K562 (cell line): Measurements from ENCODE around the gene HSDL1. TPM values are rescaled to one million over a fixed set of nuclear protein-coding genes. Genes with fewer than 3 reads are reported as not detected.

ENCODE experiments used
- CBX1 ChIP-seq: sonication (generic); IDR thresholded peaks from 2 replicates; pipeline ENCODE4 v1.6.1; 2016; ENCODE audit warnings: antibody characterized with exemption, low read depth, mild to moderate bottlenecking
- ELF4 ChIP-seq: fragments of 450-650 bp; formaldehyde crosslinking; IDR thresholded peaks from 2 replicates; pipeline ENCODE4 v1.4.0; 2022; ENCODE audit warnings: missing genetic modification characterization
- ELK3 ChIP-seq: fragments of 450-650 bp; formaldehyde crosslinking; IDR thresholded peaks from 2 replicates; pipeline ENCODE4 v1.4.0; 2020; ENCODE audit warnings: mild to moderate bottlenecking
- GTF2B ChIP-seq: IDR thresholded peaks from 2 replicates; pipeline ENCODE4 v1.6.1; 2011; ENCODE audit not compliant: insufficient read length; ENCODE audit errors: extremely low read depth
- HDAC1 ChIP-seq, 2 experiments: fragments of 450-650 bp; IDR thresholded peaks; 2 replicates each; pipeline ENCODE4 v1.6.1; 2016 to 2017; ENCODE audit warnings: inconsistent platforms in 1 of 2, mild to moderate bottlenecking in 1 of 2, moderate library complexity in 1 of 2
- HNRNPUL1 ChIP-seq: fragments of 200-400 bp; formaldehyde crosslinking; IDR thresholded peaks from 2 replicates; pipeline ENCODE4 v1.6.1; 2017; ENCODE audit warnings: low read length
- ILF3 ChIP-seq: fragments of 450-650 bp; IDR thresholded peaks from 2 replicates; pipeline ENCODE4 v1.6.1; 2018; ENCODE audit warnings: antibody characterized with exemption, mild to moderate bottlenecking, moderate library complexity, borderline replicate concordance
- MYC ChIP-seq, 2 experiments: fragments of 250-450 bp in 1 of 2; sonication (Bioruptor Pico) in 1 of 2; IDR thresholded peaks; 2 replicates each; pipeline versions ENCODE4 v1.5.1 to v1.6.1; 2012 to 2021; ENCODE audit warnings: low read depth in 2 of 2, borderline replicate concordance in 1 of 2, improper control_type of control experiment in 1 of 2, low read length in 1 of 2, mild to moderate bottlenecking in 1 of 2, moderate library complexity in 1 of 2
- PRDM10 ChIP-seq: fragments of 450-650 bp; IDR thresholded peaks from 2 replicates; pipeline ENCODE4 v1.6.1; 2018; ENCODE audit not compliant: partially characterized antibody
- PRMT5 ChIP-seq: sonication (generic); formaldehyde crosslinking; IDR thresholded peaks from 2 replicates; pipeline ENCODE4 v1.5.0; 2020; ENCODE audit warnings: missing genetic modification reagents
- RBM34 ChIP-seq: fragments of 200-400 bp; formaldehyde crosslinking; IDR thresholded peaks from 2 replicates; pipeline ENCODE4 v1.6.1; 2018; ENCODE audit warnings: low read length, borderline replicate concordance; ENCODE audit not compliant: insufficient read depth
- RNF219 ChIP-seq: fragments of 250-450 bp; sonication (Bioruptor Pico); IDR thresholded peaks from 2 replicates; pipeline ENCODE4 v1.5.0; 2022; ENCODE audit warnings: mild to moderate bottlenecking
- SETDB1 ChIP-seq: IDR thresholded peaks from one replicate; pipeline ENCODE4 v1.6.1; 2012; ENCODE audit warnings: low read length, control low read depth, inconsistent platforms
- SIN3A ChIP-seq, 2 experiments: fragments of 150-350 bp in 1 of 2; IDR thresholded peaks; 2 replicates each; pipeline ENCODE4 v1.6.1; 2011 to 2016; ENCODE audit warnings: borderline replicate concordance in 2 of 2, low read depth in 2 of 2, low read length in 2 of 2, mild to moderate bottlenecking in 2 of 2, moderate library complexity in 2 of 2; ENCODE audit not compliant: control insufficient read depth in 1 of 2
- SOX6 ChIP-seq: fragments of 450-650 bp; IDR thresholded peaks from 2 replicates; pipeline ENCODE4 v1.6.1; 2014; ENCODE audit warnings: mild to moderate bottlenecking
- STAT5A ChIP-seq: IDR thresholded peaks from 2 replicates; pipeline ENCODE4 v1.6.1; 2012; ENCODE audit warnings: low read length, inconsistent platforms, borderline replicate concordance
- TRIM25 ChIP-seq: fragments of 450-650 bp; IDR thresholded peaks from 2 replicates; pipeline ENCODE4 v1.7.0; 2016; ENCODE audit warnings: borderline replicate concordance
- ZNF263 ChIP-seq: sonication (generic); formaldehyde crosslinking; IDR thresholded peaks from 2 replicates; pipeline ENCODE4 v1.8.0; 2022; ENCODE audit warnings: mild to moderate bottlenecking, missing genetic modification reagents, borderline replicate concordance
- polyA plus RNA-seq, 8 experiments: library from polyadenylated mRNA; depleted of rRNA in 4 of 8; stranded (reverse) in 5 of 8; unstranded in 3 of 8; fragments of >200 nt; fragmentation: Nextera tagmentation in 2 of 8; fragmentation: Illumina TruSeq in 1 of 8; extraction: Ambion mirVana in 2 of 8; extraction: Trizol in 1 of 8; gene quantifications; 2 replicates each; pipeline versions ENCODE4 v1.2.1 to v1.2.3, GENCODE V29; 2011 to 2014; ENCODE audit warnings: inconsistent platforms in 1 of 8, missing spikeins in 1 of 8
- total RNA-seq, 7 experiments: library from RNA; depleted of rRNA in 6 of 7; stranded (reverse); fragments of >200 nt in 6 of 7; fragmentation: Illumina TruSeq in 2 of 7; extraction: Trizol in 2 of 7; gene quantifications; 2 replicates each; pipeline versions ENCODE4 v1.2.1 to v1.2.3, GENCODE V29; 2011 to 2021; ENCODE audit warnings: low replicate concordance in 1 of 7

Gene HSDL1
- total and polyA plus RNA-seq, 9 of the 15 experiments (the other 6 are each of a cell fraction or from before 2014, with no cell fraction given), result 14.8 to 41.2 (median 27.7) TPM

GRCh38 chr16:84139628-84140258 is 5.2 kb downstream of the HSDL1 start (continued):
- TF ChIP-seq RBM34 (no peak), HNRNPUL1 (no peak), RNF219 (CRISPR knock-in tag) (no peak), SIN3A (IDR thresholded peaks at IDR 0.05; ENCODE audit: borderline replicate concordance in 2 of 2, control insufficient read depth in 1 of 2, low read depth in 2 of 2, low read length in 2 of 2) (no peak), GTF2B (no peak), SETDB1 (no peak), ELF4 (CRISPR knock-in tag) (peak; percentile 61), ILF3 (no peak), STAT5A (no peak), HDAC1 (IDR thresholded peaks at IDR 0.05) (no peak), ZNF263 (CRISPR knock-in tag) (no peak), CBX1 (no peak), SOX6 (no peak), TRIM25 (no peak), PRDM10 (no peak), ELK3 (CRISPR knock-in tag) (no peak), MYC (IDR thresholded peaks at IDR 0.05; ENCODE audit: low read depth, low read length) (0 out of 2 replicates have a peak, but pooled peaks have one; percentile 16), MYC (CRISPR knock-in tag; IDR thresholded peaks at IDR 0.05; ENCODE audit: borderline replicate concordance, low read depth) (no peak), PRMT5 (CRISPR knock-in tag) (no peak)
